HG02588 (cell line): ENCODE data around the gene ANXA11.

Experiments
- ATAC-seq: cut with Tn5 transposase; IDR thresholded peaks from one replicate; pipeline ENCODE4 v1.9.1; 2021; ENCODE audit warnings: mild to moderate bottlenecking, moderate library complexity; ENCODE audit not compliant: unreplicated experiment

The ANXA11 gene

GRCh38 chr10:80166581-80167470 lies 38.5 kb downstream of the ANXA11 start:
- ATAC-seq: no peak

DNA sequence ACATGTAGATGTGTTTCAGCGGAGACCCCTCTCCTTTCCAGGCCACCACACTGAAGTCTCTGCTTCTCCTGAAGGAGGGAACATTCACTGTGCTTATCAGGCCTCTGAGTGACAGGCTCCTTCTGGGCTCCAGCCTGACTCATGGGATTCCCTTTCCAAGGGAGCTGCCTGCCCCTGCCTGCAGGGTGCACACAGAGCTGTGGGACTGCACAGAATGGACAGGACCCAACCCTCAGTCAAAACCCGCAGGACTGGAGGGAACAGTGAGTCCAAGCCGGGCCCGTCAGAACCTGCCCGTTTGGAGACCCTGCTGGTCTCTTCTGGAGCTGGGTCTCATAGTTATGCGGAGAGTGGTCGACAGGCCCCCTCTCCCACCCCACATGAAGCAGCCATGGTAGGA lies 40.2 kb downstream of the ANXA11 start:
- no peak for ATAC-seq

DNA sequence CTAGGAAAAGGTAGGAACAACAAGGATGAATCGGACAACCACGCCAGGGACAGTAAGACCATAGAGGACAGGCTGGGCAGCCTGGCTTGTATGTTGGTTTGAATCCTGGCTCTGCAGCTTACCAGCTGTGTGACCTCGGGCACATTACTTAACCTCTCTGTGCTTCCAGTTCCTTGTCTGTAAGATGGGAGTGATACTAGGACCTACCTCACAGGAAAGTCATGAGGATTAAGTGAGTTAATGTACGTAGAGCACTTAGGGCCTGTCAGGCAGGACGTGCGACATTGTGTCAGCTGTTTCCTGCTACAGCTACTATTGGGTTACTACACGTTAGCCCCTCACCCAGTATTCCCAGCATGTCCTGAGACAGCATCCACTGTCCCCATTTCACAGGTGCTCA lies 40.7 kb downstream of the ANXA11 start:
- ATAC-seq: no peak

DNA sequence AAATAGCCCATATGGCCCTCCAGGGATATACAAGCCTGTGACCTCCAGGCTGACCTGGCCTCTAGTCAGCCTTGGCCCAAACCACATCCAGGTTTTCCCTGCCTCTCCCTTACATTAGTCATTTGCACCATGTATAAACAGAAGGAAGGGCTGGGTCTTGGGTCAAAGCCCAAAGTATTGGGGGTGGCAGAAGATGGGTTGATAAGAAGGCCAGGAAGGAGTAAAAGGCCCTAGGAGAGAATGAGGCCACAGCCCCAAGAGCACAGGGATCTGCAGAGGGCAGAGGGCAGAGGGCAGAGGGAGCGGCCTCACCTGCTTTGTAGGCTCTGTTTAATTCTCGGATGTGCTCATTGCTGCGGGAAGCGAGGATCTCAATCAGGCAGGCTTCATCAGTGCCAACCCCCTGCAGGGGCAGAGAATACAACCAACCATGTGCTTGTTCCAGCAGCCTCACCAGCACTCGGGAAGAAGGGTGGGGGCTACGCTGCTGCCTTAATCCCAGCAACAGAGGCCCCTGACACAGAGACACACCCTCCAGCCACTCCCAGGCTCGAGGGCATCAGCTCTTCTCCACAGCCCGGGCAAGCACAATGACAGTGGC lies 41.5 kb downstream of the ANXA11 start:
- ATAC-seq: no peak

DNA sequence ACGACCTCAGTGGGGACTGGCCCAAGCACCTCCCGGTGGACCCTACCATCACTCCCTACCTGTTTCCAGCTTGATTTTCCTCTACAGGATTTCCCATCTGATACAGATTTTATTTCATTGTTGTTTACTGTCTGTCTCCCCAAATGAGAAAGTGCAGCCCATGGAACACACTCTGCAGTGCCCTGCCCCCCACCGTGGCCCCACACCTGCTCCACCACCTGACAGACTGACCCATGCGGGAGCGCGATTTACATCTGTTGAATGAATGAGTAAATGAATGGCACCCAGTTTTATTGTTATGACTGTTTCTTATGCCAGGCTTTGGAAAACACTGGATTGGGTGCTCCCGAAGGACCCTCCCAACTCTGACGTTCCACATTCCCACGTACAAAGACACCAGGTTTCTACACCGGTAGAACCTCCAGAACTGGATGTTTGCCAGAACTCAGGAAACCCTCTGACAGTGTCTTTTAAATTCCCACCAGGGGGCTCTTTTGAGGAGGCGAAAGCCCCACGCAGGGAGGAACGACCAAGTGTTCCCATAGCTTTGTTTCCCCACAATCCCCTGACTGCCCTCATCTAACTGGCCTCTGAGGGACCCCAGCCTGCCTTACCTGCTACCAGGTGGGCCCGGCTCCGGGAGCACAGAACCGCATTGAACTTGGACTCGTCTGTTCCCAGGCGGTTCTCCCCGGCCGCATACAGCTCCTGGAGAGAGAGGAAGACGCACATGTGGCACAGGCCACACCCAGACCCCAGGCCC lies 43.8 kb downstream of the ANXA11 start:
- no peak for ATAC-seq

- no peak for ATAC-seq
These were observed 44.7 kb downstream of the ANXA11 start for GRCh38 chr10:80160361-80161320.

GRCh38 chr10:80159166-80159873 lies 46.0 kb downstream of the ANXA11 start:
- no peak for ATAC-seq

- ATAC-seq: no peak
These were observed 46.7 kb downstream of the ANXA11 start for GRCh38 chr10:80158598-80159127.

- no peak for ATAC-seq
These were observed 47.2 kb downstream of the ANXA11 start for GRCh38 chr10:80158126-80158525.

- ATAC-seq: no peak
These were observed 47.8 kb downstream of the ANXA11 start for GRCh38 chr10:80157561-80157960.

DNA sequence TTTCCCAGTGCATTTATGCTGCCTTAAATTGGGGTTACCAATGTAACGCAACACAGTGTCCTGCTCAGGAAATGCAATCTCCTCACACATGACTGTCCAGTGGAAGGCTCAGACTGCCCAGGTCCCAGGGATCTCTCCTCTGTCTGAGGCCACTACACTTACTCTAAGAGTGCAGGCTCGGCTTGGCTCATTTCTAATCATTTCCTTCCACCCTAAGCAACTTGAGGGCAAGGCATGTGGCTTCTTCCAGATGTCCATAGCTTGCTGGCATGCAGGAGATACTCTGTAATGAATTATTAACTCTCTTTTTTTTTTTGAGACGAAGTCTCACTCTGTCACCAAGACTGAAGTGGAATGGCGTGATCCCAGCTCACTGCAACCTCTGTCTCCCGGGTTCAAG lies 49.1 kb downstream of the ANXA11 start:
- no peak for ATAC-seq

- ATAC-seq: no peak
These were observed 49.6 kb downstream of the ANXA11 start for GRCh38 chr10:80155696-80156215.

GRCh38 chr10:80154978-80155695 lies 50.2 kb downstream of the ANXA11 start:
- no peak for ATAC-seq

DNA sequence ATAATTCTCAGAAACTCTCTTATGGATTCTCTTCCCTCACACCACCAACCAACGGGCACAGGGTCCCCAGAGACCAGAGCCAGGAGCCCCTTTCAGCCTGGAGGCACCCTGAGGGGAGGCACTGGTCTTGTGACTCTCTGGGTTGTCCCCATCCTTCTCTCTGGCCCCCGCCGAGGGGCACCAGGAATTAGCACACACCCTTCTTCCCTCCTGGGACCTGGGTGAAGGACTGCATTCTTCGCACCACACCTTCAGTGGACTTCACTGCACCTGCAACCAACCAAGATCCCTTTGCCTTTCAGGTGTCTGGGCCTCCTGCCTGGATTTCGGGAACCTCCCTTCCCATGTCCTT lies 50.7 kb downstream of the ANXA11 start:
- ATAC-seq: no peak

DNA sequence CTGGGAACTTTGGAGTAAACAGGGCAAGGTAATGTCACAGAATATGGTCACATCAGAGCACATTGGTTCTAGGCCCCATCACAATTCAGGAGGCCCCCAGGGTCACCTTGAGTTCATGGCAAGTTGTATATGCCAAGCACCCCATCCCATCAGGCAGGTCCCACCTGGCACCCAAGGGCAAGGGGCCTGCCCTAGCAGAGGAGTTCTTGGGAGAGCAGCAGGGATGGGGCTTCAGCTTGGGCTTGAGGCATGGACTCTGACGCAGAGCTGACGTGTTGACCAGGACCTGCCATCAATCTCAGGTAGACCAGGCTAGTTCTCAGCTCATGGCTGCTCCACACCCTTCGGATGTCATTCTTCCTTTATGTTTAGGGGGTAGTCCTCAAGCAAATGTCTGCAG lies 51.9 kb downstream of the ANXA11 start:
- no peak for ATAC-seq

DNA sequence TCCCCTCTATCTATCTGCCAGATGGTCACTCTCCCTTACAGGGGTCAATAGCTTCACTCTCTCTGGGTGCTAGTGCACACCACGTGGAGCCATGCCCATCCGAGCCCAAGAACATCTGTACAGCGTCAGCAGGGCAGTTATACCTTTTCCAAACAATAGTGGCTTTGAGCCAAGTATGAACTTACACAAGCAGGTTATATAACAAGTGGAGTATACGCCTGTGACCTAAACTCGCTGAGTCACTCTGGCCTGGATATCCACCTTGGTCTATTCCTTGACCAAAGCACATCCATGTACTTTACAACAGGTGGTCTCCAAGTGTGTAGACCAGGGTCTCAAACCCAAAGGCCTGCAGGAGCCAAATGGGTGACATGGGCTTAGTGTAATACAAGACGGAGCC lies 52.5 kb downstream of the ANXA11 start:
- no peak for ATAC-seq

GRCh38 chr10:80150172-80150571 lies 55.2 kb downstream of the ANXA11 start:
- no peak for ATAC-seq

- ATAC-seq: no peak
These were observed 56.2 kb downstream of the ANXA11 start for GRCh38 chr10:80149123-80149522.
